Breast epithelium (tissue), 3 donors: Measurements from ENCODE around the gene ATF2.

Experiments
- CTCF ChIP-seq, 3 donors: fragments of 450-650 bp; IDR thresholded peaks; one replicate each; pipeline ENCODE4 v1.5.1; 2016 to 2017; ENCODE audit warnings: antibody characterized with exemption in 3 of 3, mild to moderate bottlenecking in 3 of 3, moderate library complexity in 3 of 3
- POLR2A ChIP-seq: fragments of 450-650 bp; IDR thresholded peaks from one replicate; pipeline ENCODE4 v1.6.1; 2016; ENCODE audit warnings: antibody characterized with exemption, mild to moderate bottlenecking, moderate library complexity
- POLR2AphosphoS5 ChIP-seq, 3 donors: sonication (generic); formaldehyde crosslinking; IDR thresholded peaks; one replicate each; pipeline ENCODE4 v1.6.1; 2017; ENCODE audit warnings: antibody characterized with exemption in 3 of 3

GRCh38 chr2:175039490-175039889 lies 128.5 kb downstream of the ATF2 start:
- TF ChIP-seq CTCF (IDR thresholded peaks at IDR 0.05) = no peak
- no peak for TF ChIP-seq POLR2A
- no peak for TF ChIP-seq POLR2AphosphoS5 (IDR thresholded peaks at IDR 0.05)
